Kidney epithelial cell (primary cell): ENCODE data around the gene CD48. TPM values are rescaled to one million over a fixed set of nuclear protein-coding genes. Genes with fewer than 3 reads are reported as not detected.

Experiments used
- DNase-seq: peaks from one replicate; pipeline ENCODE4 v3.0.0-alpha.2; 2010; ENCODE audit warnings: low read depth
- H3K27me3 ChIP-seq: 2 replicates; pipeline ENCODE4 v1.6.0; 2011; ENCODE audit warnings: low read length; ENCODE audit not compliant: control insufficient read depth, insufficient read depth
- H3K36me3 ChIP-seq: 2 replicates; pipeline ENCODE4 v1.5.1; 2011; ENCODE audit warnings: low read length; ENCODE audit not compliant: control insufficient read depth, insufficient read depth
- H3K4me3 ChIP-seq: 2 replicates; pipeline ENCODE4 v1.5.1; 2011; ENCODE audit warnings: low read depth, mild to moderate bottlenecking, control low read depth, low read length
- CTCF ChIP-seq: IDR thresholded peaks from 2 replicates; pipeline ENCODE4 v1.5.1; 2011; ENCODE audit warnings: mild to moderate bottlenecking, moderate library complexity, low read length, control low read depth, inconsistent platforms; ENCODE audit not compliant: insufficient read depth, poor library complexity, severe bottlenecking
- total RNA-seq: library from RNA; depleted of rRNA; stranded (reverse); fragments of >200 nt; gene quantifications from 2 replicates; pipeline ENCODE4 v1.2.3, GENCODE V29; 2015

Gene CD48
- total RNA-seq, 1 donor from 2014 or later, result not detected

GRCh38 chr1:160744852-160745520, 33.4 kb upstream of the CD48 start:
- Histone ChIP-seq H3K27me3 (no peaks in the 10 kb centered on the region), H3K36me3 (no peaks in the 10 kb centered on the region), H3K4me3 (no peak overlapping the region)
- TF ChIP-seq CTCF, result no peak
- DNase-seq, result no peak

- DNase-seq, result no peak
- H3K4me3 ChIP-seq, result no peak overlapping the region
These were observed 32.7 kb upstream of the CD48 start for GRCh38 chr1:160744199-160744851.

GRCh38 chr1:160743266-160743665, 31.6 kb upstream of the CD48 start:
- no peaks in the 10 kb centered on the region for H3K27me3 ChIP-seq
- H3K4me3 ChIP-seq, result no peak overlapping the region
- no peak for DNase-seq
- no peak for TF ChIP-seq CTCF
- no peaks in the 10 kb centered on the region for H3K36me3 ChIP-seq

More at GRCh38 chr1:160744199-160744851, 32.7 kb upstream of the CD48 start:
- Histone ChIP-seq H3K27me3 (no peaks in the 10 kb centered on the region), H3K36me3 (no peaks in the 10 kb centered on the region)
- TF ChIP-seq CTCF, result no peak

- Histone ChIP-seq H3K27me3 (no peaks in the 10 kb centered on the region), H3K36me3 (no peaks in the 10 kb centered on the region), H3K4me3 (no peak overlapping the region)
- TF ChIP-seq CTCF, result no peak
- DNase-seq, result no peak
These were observed 31.0 kb upstream of the CD48 start for GRCh38 chr1:160742428-160743127.

- DNase-seq, result no peak
- TF ChIP-seq CTCF, result no peak
- Histone ChIP-seq H3K27me3 (no peaks in the 10 kb centered on the region), H3K4me3 (no peak overlapping the region), H3K36me3 (no peaks in the 10 kb centered on the region)
These were observed 30.2 kb upstream of the CD48 start for GRCh38 chr1:160741612-160742348.
